Stimulated activated CD8-positive, alpha-beta memory T cell treated with anti-CD3 and anti-CD28 coated beads, Interleukin-15, amount 100 ng/mL, for 1 hour (primary cell): Measurements from ENCODE around the gene MAP3K12.

ENCODE experiments used
- DNase-seq: peaks from one replicate; pipeline ENCODE4 v3.0.0-alpha.2; 2020; ENCODE audit warnings: low read depth

The MAP3K12 gene

DNA sequence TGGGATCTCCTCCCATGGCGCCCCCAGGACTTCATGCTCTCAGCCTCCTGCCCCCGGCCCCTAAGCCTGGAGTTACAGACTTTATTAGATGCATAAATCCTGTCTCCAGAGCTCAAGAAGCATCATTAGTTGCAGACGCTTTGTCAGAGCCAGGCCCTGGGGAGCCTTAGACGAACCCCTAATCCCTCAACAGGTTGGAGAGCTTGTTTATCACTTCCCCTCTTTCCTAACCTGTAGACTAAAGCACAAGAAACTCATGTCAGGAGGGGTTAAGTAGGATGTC lies 8.3 kb upstream of the MAP3K12 start:
- DNase-seq, result no peak

DNA sequence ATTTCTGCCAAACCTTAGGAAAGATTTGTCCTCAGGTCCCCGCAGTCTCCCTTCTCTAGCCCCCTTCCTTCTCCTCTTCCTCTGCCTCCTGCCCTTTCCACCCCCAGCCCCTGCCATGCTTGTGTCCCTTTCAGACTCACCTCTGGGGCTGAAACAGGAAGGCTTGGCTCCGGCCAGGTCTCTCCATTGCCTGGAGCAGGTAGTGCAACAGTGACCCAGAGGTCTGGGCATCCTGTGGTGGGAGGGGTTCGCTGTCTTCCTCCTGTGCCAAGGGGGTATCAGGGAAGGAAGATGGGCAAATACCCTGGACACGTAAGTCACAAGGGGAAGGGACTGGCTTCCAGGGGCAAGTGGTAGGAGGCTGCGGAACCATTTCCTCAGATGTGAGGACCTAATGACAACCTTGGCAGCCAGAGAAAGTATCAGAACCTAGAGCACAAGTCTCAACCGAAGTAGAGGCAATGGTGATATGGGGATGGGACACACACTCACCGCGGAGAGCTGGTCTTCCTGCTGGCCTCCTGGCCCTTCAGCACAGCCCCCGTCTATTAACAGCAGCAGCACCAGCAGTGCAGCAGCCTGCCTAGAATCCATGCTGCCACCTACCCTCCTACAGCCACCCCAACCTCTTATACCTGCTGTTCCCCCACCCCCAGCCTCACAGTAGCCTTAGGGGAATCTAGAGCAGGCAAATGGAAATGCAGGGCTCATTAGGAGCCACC lies 7.8 kb upstream of the MAP3K12 start, which contains the start of gene NPFF:
Gene NPFF (minus strand): TSS at position 604 of the 722 bp plus-strand sequence. CDS start 10 bp downstream, at position 594.
- no peak for DNase-seq

DNA sequence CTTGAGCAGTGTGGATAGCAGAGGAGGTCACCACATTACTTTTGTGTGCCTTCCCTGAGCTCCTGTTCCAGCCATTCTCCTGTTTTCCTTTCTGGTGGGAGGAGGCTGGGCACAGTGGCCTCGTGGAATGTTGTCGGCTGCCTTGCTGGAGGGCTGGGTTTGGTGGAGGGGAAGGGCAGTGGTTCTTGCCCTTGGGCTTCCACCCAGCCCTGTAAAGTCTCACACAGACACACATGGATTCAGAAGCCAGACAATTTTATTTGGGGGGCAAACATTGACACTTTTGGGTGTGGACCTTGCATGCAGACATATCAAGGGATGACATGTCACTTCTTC lies 7.2 kb upstream of the MAP3K12 start:
- no peak for DNase-seq

DNA sequence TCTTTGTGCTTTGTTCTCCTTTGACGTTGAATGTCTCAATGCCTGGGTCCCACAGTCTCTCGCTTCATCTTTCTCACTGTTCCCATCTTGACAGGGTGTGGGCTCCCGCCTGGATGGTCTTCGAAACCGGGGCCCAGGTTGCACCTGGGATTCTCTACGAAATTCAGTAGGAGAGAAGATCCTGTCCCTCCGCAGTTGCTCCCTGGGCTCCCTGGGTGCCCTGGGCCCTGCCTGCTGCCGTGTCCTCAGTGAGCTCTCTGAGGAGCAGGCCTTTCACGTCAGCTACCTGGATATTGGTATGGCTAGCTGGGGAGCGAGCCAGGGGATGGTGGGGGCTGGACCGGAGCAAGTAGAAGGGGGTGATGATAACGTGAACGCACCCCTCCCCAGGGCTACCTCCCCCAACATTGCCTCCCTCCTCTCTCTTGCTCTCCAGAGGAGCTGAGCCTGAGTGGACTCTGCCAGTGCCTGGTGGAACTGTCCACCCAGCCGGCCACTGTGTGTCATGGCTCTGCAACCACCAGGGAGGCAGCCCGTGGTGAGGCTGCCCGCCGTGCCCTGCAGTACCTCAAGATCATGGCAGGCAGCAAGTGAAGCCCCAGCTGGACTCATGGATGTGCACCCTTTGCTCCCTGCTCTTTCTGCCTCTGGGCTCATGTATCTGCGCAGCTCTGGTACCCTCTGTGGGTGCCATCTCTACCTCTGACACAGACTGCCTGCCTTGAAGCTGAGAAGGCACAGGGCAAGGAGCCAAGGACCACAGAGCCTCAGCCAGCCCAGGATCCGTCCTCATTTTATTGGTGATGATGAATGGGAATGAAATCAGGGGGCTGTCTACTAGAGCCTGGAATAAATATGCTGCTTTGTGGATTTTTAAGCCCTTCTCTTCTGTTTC lies 6.5 kb upstream of the MAP3K12 start:
- no peak for DNase-seq

DNA sequence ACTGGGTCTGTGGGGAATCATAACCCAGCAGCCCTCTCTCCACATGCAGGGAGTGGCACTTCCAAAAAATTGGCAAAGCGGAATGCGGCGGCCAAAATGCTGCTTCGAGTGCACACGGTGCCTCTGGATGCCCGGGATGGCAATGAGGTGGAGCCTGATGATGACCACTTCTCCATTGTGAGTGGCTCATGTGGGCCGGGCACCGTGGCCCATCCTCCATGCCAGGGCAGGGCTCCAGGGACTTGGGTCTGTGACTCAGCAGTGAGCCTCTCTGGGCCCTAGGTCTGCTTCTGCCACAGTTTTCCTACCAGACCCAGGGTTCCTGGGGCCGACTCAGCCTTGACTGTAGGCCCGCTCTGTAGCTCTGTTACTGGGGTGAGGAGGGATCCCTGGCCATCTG lies 5.8 kb upstream of the MAP3K12 start:
- DNase-seq, result no peak

DNA sequence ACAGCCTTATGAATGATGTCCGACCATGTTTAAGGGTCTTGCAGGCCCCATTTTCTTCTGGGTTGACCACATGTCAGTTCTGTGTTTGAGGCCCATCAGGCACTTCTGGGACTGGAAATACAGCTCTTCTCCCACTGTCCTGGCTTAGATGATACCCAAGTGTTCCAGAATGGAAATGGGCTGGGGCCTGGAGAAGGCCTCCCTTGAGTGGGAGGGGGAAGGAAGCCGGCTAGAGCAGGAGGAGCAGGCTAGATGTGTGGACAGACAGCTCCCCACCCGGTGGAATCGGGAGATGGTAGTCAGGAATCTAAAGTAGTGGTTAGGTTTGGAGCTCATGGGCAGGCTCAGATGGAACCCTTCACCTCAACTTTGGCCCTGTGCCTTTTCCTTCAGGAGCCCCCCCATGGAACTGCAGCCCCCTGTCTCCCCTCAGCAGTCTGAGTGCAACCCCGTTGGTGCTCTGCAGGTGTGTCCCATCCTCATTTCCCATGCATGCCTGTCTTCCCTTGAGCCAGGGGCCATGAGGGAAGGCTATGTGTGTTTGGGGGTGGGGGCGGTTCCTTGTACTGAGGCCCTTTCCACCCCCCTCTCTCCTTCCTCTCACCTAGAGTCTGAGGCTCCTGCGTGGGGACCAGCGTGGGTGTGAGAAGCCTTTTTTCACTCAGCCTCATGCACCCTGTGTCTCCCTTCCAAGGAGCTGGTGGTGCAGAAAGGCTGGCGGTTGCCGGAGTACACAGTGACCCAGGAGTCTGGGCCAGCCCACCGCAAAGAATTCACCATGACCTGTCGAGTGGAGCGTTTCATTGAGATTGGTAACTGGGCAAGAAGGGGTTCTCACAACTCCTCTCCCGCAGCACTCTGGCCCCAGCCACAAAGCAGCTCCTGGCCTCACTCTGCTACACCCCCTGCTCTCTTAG lies 5.0 kb upstream of the MAP3K12 start:
- no peak for DNase-seq

DNA sequence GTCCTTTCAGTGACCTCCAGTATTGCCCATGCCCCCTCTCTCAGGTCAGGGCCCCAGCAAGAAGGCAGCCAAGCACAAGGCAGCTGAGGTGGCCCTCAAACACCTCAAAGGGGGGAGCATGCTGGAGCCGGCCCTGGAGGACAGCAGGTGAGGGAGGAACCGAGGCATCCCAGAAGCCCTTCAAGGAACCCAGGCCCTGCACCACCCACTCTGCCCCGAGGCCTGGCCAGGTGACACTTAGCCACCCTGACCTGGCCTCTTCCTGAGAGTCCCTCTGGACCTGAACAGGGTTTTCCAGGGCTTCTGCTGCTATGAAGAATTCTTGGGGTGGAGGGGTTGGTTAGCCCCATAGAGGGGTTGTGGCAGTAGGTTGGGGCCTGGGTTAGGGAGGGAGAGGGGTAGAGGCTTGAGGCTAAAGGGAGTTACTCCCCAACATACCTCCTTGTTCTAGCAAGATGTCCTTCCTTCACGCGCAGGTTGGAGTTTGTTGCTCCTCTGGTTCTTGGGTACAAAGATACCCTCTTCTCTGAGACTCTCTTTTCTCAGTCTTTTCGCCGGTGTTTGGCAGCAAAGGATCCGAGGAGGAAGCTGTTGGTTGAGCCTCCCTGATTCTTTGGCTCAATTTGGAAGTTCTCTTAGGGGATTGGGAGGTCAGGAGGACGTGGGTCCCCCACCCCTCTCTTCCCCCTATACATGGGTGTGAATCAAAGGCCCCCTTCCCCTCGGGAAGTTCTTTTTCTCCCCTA lies 3.9 kb upstream of the MAP3K12 start:
- DNase-seq, result no peak

DNA sequence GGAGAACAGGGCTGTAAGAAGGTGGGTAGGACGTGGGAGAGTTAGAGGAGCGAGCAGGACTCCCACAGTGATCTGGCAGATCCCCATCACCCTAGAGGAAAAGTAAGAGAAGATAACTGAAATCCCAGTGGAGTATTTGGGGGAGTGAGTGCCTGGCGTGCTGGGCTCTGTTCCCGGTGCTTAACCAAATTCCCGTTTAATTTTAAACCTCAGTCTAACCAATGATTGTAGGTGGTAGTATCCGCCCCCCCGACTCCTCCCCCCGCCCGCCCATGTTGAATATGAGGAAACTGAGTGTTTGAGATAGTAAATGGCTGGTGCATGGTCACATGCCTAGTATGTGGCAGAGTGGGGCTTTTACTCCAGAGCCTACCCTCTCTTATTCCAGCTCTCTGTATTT lies 3.1 kb upstream of the MAP3K12 start:
- no peak for DNase-seq

DNA sequence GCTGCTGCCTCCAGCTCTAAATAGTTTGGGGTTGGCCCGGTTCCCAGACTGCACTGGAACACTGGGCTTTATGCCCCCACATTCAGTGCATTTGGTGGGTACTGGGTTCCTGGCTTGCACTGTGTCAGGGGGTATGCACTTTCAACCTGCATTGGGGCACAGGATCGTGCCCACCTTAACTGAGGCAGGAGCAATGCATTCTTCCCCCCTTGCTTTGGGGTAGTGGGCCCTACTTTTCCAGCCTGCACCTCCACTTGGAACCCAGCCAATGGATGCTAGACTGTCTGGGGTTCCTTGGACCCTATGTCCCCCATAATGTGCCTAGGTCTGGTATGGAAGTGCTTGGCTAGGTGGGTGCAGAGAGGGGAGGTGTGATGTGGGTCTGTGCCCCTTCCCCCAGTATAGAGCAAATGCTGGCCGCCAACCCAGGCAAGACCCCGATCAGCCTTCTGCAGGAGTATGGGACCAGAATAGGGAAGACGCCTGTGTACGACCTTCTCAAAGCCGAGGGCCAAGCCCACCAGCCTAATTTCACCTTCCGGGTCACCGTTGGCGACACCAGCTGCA lies 2.4 kb upstream of the MAP3K12 start:
- DNase-seq, result no peak

DNA sequence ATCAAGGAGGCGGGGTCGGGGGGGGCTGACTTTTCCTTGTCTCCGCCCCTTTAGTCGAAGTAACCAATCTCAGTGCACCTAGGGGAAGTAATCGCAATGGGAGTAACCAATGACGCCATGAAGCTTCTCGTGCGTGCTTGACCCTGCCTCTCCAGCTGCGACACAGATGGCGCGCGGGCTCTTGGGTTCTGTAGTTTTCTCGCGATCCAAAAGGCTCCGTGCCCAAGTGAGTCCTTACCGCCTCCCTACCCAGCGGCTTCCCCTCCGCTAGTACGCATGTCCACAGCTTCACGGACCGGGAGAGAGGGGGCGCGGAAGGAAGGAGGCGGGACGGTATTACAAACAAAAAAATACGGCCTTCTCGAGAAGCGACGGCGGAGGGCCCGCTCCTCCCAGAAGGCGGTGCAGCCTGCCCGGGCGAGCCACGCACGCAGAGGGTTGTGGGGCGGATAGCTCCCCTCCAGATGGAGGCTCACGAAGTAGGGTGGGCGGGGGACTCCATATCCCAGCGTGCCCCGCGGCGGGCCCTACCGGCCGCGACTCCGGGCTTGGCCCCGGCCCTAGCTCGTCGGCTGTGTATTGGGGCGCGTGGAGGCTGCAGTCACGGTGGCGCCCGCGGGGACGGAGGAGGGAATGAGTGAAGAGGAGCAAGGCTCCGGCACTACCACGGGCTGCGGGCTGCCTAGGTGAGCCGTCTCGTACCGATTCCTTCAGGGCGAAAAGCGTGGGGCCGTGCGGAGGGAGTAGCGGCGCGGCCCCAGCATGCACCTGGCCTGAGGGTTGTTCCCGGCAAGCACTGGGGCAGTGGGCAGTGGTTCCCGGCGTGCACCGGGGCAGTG lies 1.7 kb upstream of the MAP3K12 start, which contains the start of gene TARBP2:
Gene TARBP2 (plus strand): TSS at position 508 of the 839 bp plus-strand sequence. CDS start 126 bp downstream, at position 634.
- peak; percentile 98 for DNase-seq

DNA sequence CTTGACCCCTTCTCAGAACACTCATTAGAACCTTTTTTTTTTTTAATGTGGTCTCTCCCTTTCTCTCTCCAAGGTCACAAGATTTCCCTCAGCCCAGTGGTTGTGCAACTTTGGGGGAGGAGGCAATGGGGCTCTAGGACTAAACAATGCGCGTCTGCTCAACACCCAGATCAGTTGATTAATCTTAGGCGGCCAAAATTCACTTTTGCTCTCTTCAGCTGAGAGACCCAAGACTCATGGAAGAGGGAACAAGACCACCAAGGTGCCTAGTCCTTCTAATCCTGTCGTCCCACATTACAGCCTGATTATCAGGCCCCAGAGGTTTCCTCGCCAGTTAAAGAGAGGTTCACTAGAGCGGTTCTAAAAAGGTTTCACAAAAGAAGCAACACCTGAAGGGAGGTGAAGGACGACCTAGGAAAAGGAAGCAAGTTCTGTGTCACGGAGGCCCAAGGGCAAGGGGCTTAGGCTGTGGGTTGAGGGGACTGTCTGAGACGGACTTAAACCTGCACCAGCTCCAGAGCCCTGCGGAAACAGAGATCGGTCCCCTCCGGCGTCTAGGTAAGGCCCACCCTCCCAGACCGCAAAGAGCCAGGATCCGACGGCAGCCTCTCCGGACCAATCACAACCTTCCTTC lies 1.0 kb upstream of the MAP3K12 start:
- DNase-seq, result no peak

DNA sequence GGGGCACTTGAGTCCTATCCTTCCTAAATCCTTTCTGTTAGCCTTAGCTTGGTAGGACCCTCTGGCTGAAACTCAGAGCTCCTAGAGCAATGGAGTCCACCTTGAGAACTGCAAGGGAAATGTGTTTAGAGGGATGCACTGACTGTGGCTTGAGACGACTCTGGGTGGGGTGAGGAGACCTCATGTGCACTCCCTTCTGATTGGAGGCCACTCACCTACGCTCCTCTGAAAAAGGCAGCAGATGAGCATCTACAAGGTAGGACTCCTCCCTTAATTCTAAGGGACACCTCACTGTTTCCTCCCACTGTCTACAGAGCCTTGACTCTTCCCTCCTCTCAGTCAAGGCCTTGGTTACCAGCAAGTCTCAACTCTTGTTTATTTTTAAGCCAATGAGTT lies 1.0 kb downstream of the MAP3K12 start:
- DNase-seq, result no peak

DNA sequence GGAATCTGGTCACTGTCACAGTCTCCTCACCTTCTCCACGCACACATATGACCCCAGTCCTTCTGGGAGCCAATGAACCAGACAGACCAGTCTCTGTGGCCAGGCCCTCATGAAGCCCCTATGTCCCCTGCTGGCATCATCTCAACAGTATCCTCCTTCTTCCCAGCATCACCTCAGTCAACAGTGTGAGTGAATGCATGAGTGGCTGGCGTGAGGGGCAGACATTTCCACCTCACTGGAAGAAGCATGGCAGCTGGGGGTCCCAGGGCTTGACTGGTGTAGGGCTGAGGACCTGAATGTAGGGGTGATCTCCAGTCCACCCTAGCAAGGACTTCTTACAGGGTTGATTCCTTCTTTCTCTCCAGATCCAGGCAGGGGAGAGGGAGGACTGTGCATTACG lies 1.8 kb downstream of the MAP3K12 start:
- DNase-seq, result no peak

DNA sequence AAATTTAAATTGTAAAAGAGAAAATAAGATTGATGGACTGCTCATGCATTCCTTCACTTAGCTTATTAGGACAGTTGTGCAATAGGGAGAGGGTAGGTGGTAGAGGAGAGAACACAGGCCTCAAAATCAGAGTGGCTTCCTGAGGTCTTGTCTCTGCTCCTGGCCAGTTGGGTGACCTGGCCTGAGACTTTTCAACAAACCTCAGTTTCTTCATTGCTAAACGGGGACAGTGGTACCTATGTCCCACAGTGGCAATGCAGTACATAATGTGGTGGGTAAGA lies 2.6 kb downstream of the MAP3K12 start:
- DNase-seq, result no peak

DNA sequence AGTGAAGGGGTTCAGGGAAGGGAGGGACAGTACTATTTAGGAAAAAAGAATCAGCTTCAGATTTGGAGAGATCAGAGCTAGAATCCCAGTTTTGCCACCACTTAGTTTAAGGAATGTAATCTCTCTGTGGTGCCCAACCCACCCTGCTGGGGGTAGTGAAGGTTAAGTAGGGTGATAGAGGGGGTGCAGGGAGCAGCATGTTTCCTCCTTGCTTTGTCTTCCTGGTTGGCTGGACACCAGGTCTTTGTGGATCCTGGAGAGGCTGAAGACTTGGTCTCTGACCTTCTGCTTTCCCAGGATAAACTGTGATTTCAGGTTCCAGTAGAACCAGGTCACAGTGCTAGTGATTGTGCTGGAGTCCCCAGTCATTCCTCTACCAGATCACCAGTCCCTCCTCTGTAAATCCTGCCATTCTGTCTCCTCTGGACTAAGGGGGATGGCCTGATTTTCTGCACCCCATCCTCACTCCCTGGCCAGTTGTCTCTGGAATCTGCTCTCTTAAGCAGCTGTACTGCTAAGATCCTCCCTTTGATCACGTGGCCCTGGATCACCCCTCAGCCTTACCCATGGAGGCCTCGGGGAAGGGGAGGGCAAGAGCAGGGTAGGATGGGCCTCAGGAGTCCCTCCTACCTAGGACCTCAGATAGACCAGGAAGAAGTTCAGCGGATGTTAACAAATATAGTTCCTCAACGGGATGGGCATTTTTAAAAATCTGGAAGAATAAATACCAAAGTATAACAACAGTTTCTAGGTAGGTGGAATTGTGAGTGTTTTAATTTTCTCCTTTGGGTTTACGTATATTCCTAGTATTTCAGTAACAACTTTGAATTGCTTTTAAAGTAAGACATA lies 3.1 kb downstream of the MAP3K12 start:
- no peak for DNase-seq

DNA sequence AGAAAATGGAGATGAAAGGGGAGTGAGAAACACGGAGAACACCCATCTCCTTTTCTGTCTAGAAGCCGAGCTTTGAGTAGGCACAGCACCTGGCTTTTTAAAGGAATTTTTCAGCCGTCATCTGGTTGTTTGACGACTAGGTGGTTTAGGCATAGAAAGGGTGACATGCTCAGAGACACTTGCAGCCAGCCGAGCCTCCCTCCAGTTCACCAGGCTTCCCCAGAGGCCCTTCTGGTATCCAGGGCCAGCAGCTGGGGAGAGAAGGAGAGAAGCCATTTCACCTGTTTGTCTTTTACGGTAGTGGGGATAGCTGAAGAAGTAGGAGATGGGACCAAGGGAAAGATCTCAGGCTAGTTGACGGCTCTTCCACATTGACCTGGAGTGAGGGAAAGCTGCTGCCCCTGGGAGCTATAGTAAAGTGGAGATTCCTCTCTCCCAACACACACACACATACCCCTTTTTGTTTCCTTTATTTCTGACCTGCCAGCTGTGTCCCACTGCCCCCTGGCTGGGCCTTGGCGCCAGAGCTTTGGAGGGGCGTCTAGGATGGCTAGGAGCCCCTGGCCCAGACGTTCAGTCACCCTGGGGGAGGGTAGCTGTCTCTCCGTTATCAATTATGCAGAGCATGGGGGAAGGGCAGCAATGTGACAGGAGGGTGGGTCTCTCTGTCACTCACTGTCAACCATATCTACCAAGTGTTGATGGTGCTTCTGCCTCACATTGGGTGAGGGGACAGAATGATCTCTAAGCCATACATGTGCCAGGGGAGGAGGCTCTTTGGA lies 5.5 kb downstream of the MAP3K12 start:
- DNase-seq, result no peak

DNA sequence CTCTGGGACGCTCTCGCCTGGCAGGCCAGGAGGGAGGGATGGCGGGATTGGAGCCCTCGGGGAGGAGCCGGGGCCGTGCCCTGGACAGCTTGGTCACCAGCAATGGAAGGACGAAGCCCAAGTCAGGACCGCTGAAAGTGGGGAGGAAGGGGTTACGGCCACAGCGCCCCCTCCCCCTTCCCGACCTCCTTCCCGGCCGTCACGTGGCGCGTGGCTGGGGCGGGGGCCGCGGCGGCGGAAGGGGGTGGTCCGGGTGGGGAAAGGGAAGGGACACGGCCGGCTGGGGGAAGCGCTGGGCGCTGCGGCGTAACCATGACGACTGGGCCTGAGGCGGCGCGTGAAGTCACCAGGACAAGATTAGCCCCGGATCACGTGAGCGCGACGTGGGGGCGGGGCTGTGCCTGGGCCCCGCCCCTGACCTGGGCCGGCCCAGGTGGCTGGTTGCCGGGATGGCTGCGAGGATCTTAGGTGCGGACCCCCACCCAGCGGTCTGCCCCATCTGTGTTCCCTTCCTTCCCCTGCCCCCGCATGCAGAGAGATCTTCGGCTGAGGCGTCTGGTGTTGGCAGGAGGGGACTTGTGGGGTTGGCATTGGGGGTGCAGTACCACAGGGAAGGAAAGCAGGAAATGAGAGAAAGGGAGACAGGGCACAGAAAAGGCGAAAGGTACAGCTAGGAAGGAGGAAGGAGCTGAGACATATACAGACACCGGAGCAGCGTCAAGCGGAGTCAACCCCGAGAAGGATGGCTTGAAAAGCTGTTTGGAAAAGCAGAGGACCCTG lies 6.2 kb downstream of the MAP3K12 start:
- DNase-seq, result peak; percentile 66

DNA sequence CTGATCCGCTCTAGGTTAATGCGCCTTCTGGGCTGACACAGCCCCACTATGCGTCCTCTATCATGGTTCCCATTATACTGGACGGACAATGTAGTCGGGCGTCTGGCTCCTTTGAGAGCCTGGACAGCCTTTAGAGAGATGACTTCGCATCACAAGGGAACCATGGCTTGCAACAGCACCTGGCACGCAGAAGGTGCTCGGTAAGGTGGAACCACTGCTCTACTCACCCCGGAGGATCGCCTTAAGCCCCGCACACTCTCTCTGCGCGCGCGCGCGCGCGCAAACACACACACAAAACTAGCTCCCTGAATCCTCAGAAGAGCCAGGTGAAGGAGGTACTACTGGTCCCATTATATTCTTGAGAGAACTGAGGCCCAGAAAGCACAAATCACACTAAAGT lies 7.1 kb downstream of the MAP3K12 start:
- no peak for DNase-seq
